ENCODE data around the gene MKKS. TPM values are rescaled to one million over a fixed set of nuclear protein-coding genes. Genes with fewer than 3 reads are reported as not detected.

The MKKS gene
- total RNA-seq, 4 donors from 2014 or later = 5.9 to 13.0 (median 9.8) TPM

DNA sequence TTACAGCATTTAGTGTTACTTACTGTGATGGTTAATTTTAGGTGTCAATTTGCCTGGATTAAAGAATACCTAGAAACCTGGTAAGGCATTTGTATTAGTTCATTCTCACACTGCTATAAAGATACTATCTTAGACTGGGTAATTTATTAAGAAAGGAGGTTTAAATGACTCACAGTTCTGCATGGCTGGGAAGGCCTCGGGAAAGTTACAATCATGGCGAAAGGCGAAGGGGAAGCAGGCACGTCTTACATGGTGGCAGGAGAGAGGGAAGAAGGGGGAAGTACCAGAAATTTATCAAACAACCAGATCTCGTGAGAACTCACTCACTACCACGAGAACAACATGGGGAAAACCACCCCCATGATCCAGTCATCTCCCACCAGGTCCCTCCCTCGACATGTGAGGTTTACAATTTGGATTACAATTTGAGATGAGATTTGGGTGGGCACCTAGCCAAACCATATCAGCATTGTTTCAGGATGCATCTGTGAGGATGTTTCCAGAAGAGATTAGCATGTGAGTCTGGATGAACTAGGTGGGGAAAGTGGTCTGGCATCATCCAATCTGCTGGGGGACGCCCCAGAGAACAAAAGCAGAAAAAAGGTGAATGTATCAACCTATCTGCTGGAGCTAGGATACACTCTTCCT is 76.8 kb downstream of the MKKS start:
- TF ChIP-seq, protein P1, sequence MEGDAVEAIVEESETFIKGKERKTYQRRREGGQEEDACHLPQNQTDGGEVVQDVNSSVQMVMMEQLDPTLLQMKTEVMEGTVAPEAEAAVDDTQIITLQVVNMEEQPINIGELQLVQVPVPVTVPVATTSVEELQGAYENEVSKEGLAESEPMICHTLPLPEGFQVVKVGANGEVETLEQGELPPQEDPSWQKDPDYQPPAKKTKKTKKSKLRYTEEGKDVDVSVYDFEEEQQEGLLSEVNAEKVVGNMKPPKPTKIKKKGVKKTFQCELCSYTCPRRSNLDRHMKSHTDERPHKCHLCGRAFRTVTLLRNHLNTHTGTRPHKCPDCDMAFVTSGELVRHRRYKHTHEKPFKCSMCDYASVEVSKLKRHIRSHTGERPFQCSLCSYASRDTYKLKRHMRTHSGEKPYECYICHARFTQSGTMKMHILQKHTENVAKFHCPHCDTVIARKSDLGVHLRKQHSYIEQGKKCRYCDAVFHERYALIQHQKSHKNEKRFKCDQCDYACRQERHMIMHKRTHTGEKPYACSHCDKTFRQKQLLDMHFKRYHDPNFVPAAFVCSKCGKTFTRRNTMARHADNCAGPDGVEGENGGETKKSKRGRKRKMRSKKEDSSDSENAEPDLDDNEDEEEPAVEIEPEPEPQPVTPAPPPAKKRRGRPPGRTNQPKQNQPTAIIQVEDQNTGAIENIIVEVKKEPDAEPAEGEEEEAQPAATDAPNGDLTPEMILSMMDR (IDR thresholded peaks at IDR 0.05) = no peak
- no peak for TF ChIP-seq POLR2A (IDR thresholded peaks at IDR 0.05)
- WGBS, 2 donors = 68 to 75% methylated on average over 8 of the region's 8 CpGs
- no peak for DNase-seq (ENCODE audit: low spot score in 2 of 2)
- intact Hi-C loops (cut with DNase I; ENCODE audit: low total_unique reads) = no loop called here
- no peak overlapping the region for H3K4me3 ChIP-seq (ENCODE audit: low read depth, poor library complexity, severe bottlenecking)

DNA sequence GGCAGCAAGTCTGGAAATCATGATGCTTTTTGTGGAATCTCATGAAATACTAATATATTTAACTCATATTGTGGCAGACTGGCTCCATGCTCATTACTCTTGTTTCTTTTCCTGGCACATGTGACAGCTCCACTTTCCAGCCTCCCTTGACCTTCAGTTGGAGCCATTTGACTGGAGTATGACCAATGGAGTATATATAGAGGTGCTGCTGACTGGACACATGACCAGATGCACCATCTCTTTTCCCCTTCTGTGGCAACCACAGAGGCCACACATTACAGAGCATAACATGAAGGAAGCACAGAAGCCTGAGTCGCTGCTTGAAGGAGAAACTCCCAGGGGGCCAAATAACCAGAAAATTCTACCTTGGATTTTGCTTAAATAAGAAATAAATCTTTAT is 77.4 kb downstream of the MKKS start:
- DNase-seq (ENCODE audit: low spot score in 2 of 2) = no peak
- H3K4me3 ChIP-seq (ENCODE audit: low read depth, poor library complexity, severe bottlenecking) = no peak overlapping the region
- 97 to 100% methylated on average over 1 of the region's 1 CpG for WGBS, 2 donors
- TF ChIP-seq, protein P1 (IDR thresholded peaks at IDR 0.05) = no peak
- TF ChIP-seq POLR2A (IDR thresholded peaks at IDR 0.05) = no peak
- intact Hi-C loops (cut with DNase I; ENCODE audit: low total_unique reads) = no loop called here

DNA sequence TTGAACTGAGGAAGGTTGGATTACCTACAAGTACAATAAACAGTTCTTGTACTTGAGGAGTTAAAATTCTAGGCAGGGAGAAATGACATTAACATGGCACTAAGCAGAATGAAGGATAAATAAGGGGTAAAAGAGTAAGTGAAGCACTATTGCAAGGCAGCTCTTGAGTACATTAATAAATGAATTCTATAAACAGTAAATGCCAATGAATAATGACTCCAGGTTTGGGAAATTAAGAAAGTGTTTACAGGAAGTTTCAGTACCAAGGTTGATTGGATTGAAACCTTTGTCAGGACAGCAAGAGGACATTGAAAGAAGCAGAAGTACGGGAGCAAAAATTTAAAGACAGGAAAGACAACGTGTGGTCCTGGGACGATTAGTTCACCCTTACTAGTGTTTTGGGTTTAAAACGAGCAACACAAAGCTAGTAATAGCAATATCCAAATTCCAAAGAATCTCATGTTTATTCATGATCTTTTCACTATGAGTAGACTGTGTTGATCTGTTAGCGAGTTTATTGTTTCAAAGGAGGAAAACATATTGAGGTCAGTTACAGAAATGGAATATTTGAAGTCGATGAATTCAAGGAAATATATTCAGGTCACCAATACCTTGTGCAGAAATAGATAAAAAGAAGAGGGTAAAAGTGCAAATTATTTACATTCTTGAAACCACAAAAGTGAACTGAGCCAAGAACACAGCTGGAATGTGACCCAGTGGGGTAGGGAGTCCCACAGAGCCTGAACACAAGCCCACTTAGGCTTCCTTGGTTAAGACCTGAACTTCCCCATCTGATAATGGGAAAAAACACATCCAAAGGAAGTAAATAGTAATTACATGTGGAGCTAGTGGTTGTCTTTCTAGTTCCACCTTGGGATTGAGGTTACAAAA is 80.8 kb downstream of the MKKS start:
- 51 to 52% methylated on average over 6 of the region's 6 CpGs for WGBS, 2 donors
- intact Hi-C loops (cut with DNase I; ENCODE audit: low total_unique reads) = no loop called here
- DNase-seq (ENCODE audit: low spot score in 2 of 2) = no peak
- TF ChIP-seq POLR2A (IDR thresholded peaks at IDR 0.05) = no peak
- TF ChIP-seq, protein P1 (IDR thresholded peaks at IDR 0.05) = no peak
- no peak overlapping the region for H3K4me3 ChIP-seq (ENCODE audit: low read depth, poor library complexity, severe bottlenecking)

Other genes with a start within 250 kb of the MKKS start
- gene SNAP25, start 215.4 kb downstream of the MKKS start, total RNA-seq = 1 to 10 TPM in 1 of 4 donors, under 1 TPM in 1, not detected in 2; 0.34 to 2.1 TPM
- 1 to 10 TPM; 3.0 to 4.0 (median 3.7) TPM for gene SLX4IP, start 1.1 kb upstream of the MKKS start, total RNA-seq
- gene JAG1, start 239.8 kb upstream of the MKKS start, total RNA-seq = 100 to 1,000 TPM; 145 to 238 (median 186) TPM